ENCODE data around the gene PELI3.

GRCh38 chr11:66524304-66525040, 57.8 kb downstream of the PELI3 start:
- TF ChIP-seq EZH2 (IDR thresholded peaks at IDR 0.05) (no peak), EZH2phosphoT487 (IDR thresholded peaks at IDR 0.05) (no peak)
- TF ChIP-seq, protein P1, sequence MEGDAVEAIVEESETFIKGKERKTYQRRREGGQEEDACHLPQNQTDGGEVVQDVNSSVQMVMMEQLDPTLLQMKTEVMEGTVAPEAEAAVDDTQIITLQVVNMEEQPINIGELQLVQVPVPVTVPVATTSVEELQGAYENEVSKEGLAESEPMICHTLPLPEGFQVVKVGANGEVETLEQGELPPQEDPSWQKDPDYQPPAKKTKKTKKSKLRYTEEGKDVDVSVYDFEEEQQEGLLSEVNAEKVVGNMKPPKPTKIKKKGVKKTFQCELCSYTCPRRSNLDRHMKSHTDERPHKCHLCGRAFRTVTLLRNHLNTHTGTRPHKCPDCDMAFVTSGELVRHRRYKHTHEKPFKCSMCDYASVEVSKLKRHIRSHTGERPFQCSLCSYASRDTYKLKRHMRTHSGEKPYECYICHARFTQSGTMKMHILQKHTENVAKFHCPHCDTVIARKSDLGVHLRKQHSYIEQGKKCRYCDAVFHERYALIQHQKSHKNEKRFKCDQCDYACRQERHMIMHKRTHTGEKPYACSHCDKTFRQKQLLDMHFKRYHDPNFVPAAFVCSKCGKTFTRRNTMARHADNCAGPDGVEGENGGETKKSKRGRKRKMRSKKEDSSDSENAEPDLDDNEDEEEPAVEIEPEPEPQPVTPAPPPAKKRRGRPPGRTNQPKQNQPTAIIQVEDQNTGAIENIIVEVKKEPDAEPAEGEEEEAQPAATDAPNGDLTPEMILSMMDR (IDR thresholded peaks at IDR 0.05): no peak
